EL (cell line): ENCODE results near the gene ARHGAP20.

Experiments used
- DNase-seq: peaks from one replicate; pipeline ENCODE4 v3.0.0-alpha.2; 2016

Gene ARHGAP20

DNA sequence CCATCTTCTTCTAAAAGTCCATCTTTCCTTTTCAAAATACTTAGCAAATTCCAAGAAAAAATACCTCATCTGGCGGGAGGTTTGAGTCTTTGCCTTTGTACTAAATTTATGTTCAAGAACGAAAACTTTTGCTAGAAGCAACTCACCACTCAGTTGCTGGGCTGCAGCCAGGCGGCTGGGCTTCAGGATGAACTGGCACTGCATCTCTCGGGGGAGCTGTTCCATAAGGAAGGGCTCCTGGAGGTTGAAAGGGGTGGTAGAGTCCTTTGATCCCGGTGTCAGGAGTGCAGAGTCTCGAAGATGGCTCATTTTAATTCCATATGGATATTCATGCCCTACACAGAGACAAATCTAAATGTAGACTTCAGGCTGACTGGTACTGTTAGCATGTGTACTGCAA, 105.8 kb downstream of the ARHGAP20 start:
- DNase-seq: no peak

DNA sequence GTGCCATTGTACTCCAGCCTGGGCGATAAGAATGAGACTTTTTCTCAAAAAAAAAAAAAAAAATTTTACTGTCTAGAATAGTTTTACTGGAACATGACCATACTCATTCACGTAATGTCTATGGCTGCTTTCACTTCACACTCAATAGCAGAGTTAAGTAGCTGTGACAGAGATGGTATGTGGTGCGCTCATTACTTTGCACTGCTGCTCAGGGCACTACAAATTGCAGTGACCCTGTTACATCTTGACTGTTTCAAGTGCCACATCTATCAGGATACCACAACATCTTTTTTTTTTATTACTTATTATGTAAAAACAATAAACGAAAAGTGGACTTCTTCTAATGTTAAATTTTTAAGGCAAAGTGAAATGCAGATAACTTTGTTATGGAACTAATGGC, 110.3 kb downstream of the ARHGAP20 start:
- no peak for DNase-seq

DNA sequence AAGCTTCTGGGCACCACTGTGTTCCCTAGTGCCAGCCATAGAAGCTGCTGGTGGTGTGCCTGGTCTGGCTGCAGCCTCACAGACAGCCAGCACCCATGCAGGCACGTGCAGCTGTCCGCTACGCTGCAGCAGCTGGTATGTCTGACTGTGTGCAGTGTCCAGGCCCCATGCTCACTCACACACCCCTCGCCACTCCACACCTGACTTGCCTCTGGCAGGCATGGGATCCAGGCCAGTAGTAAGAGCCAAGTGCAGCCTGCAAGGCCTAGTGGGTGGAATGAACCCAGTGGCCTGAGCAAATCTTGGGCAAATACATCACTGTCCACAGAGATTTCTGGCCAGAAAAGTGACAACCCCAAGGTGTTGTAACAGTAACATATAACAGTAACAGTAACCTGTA, 111.9 kb downstream of the ARHGAP20 start:
- no peak for DNase-seq

DNA sequence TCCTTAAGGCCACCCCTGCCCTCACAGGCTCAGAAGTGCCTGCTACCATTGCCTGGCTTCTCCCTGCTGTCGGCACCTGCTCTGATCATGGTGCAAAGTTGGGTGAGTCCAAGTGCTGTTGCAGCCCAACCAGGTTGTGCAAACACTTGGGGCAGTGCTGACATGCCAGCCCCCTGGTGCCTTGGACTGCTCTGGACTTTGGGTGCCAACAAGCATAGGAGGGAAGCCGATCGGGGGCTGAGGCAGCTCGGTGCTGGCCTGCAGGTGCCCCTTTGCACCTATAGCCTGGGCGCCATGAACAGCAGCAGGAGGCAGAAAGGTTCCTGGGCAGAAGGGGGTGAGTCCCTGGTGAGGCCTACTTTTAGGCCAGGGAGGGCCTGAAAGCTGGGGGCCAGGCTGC, 113.0 kb downstream of the ARHGAP20 start:
- no peak for DNase-seq

DNA sequence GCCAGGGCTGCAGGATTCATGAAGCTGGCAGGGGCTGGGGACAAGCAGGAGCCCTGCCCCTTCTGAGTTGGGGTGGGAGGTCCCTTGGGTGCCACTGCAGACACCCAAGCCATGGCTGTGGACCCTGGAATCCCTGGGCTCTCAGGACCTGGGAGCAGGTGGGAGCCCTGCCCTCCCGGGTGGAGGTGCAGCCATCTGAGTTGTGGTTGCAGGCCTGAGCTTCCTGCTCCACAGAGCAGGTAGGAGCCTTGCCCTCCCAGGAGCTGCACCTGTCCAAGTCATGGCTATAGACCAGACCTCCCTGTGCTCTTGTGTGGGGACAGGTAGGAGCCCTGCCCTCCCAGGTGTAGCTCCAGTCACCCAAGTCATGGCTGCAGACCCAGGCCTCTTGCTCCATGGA, 113.5 kb downstream of the ARHGAP20 start:
- DNase-seq: no peak

DNA sequence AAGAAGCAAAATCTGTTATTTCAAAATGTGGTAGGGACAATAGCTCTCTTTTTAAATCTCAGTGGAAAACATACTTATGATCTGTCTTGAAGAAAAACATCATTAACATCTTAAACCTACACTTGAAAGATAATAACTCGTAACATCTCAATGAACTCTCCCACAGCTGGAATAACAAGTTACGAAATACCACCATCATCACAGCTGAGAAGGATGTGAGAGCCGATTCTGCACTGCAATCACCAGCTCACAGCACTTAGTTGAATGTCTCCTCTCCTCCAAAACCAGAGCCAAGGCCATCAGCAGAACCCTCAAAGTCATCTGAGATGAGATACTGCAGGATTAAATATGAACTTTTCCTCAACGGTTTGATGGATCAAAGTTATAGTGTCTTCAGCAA, 124.3 kb downstream of the ARHGAP20 start:
- DNase-seq: no peak

DNA sequence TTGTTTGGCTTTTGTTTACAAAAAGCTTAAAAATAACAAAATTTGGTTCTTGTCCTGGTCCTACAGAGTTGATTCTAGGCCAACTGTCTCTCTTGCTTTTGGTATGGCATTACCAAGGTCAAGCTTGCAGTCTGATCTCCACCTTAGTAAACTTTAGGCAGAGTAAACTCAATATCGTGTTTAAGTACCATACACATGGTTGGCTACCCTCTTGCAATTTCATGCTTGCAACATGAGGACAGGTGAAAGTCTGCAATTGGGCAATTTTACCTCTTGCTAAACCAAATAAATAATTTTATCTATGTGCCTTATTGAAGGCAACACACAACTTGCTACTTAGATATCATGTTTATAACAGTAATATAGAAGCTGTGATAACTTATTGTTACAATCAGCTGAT, 125.1 kb downstream of the ARHGAP20 start:
- no peak for DNase-seq

DNA sequence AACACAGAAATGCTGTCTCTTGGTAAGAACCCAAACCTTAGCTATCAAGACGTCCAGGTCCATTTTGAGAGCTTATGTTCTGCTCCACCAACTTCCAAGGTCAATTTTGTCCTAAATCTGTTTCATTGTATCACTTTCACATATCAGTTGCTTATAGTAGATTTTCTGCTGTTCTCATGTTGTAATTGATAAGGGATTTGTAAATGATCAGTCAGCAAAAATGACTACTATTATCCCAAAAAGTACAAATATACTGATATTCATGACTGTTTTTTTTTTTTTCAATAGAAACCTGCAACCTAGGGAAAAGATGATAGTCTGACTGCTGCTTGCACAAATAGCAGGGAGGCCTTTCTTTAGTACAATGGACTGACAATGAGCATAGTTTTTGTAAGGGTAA, 128.1 kb downstream of the ARHGAP20 start:
- no peak for DNase-seq

DNA sequence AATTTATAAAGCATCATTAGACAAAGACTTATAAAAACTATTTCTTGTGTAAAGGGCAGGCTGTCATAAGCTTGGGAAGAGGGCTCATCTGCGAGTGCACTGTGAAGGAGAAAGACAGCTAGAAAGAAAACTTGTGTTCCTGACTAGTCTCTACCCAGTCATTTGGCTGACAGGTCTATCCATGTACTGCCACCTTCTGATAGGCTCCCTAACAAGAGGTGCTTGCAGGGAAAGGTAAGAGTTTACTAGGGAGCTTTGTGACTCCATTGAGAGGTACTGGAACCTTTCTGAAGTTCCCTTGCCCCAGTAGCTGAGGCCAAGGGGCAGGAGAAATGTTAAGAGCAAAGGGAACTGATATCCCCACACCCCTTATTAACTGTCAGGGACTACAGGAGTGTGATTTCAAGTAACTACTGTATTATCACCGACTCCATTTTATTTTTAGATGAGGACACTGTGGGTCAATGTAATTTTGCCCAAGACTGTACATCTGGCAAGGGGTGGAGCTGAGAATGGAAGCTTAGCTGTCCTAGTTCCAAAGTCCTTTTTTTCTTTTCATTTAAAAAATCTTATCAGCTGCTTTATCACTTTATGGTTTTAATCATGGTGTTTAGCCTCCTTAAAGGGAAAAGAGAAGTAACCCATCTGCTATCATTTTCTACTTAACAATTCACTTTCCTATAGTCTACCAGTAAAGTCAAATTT, 129.4 kb downstream of the ARHGAP20 start:
- no peak for DNase-seq

DNA sequence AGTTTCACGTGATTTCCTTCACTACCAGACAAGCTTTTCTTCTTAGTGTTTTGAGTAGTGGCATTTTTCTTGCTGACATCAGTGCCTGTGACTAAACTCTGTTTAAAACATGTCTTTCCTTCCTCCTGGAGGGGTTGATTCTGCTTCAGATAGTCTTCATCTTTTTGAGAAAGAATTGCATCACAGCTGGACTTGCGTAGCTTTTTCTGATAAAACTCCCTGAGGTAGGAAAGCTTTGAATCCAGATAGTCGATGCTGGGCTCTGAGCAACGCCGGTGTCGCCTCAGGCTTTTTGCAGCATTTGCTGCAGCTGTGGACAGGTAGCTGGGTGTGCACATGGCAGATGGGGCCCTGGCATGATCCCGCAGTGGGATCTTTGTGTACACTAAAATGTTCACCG, 131.7 kb downstream of the ARHGAP20 start:
- DNase-seq: no peak

DNA sequence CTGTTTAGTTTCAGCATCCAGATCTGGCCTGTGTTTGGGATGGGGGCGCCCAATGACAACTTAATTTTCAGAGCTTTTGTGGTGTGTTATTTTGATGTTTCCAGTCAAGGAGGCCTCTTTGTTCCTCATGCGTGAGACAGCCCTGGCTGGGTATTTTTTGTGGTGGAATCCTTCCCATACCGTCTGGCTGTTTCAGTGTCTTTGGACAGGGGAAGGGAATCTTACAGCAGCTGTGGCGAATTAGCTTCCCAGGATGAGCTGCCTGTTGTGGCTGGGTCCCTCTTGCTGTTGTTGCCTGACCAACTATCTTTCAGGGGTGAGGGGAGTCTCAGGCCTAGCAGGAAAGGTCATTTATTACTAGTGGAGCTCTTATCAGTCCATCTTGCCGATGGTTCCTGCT, 138.8 kb downstream of the ARHGAP20 start:
- DNase-seq: no peak

DNA sequence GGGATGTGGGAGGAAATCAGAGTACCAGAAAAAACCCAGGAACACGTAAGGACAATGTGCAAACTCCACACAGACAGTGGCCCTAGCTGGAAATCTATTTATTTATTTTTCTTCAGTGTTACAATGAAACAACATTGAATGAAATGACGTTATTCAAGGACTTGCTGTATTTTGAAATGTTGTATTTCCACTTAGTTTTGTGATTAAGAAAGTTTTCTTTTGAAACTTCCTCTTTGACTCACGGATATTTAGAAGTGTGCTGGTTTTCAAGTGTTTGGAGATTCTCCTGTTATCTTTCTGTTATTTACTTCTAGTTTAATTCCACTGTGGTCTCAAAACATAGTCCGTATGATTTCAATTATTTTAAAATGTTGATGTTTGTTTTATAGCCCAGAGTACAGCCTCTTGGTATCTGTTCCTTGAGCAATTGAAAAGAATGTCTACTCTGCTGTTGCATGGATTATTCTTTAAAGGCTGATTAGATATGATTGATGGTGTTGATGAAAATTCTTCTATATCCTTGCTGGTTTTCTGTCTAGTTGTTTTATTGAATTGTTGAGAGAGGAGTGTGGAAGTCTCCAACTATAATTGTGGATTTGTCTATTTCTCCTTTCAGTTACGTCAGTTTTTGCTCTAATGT, 141.0 kb downstream of the ARHGAP20 start:
- DNase-seq: no peak

DNA sequence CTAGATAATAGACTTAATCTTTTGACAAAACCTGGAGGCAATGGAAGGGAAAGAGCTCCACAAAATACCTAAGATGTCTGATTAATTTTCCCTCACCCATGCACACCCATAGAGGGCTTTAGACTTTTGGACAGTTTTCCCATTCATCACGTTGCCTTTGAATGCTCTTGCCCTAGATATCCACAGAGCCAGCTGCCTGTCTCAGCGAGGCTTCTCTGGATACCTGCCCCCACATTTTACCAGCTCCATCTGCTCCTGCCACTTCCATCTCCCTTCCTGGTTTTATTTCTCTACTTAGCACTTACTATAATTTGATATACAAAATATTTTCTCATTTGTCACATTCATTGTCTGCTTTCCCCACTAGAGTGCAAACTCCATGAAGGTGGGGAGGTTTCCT, 145.7 kb downstream of the ARHGAP20 start:
- no peak for DNase-seq

DNA sequence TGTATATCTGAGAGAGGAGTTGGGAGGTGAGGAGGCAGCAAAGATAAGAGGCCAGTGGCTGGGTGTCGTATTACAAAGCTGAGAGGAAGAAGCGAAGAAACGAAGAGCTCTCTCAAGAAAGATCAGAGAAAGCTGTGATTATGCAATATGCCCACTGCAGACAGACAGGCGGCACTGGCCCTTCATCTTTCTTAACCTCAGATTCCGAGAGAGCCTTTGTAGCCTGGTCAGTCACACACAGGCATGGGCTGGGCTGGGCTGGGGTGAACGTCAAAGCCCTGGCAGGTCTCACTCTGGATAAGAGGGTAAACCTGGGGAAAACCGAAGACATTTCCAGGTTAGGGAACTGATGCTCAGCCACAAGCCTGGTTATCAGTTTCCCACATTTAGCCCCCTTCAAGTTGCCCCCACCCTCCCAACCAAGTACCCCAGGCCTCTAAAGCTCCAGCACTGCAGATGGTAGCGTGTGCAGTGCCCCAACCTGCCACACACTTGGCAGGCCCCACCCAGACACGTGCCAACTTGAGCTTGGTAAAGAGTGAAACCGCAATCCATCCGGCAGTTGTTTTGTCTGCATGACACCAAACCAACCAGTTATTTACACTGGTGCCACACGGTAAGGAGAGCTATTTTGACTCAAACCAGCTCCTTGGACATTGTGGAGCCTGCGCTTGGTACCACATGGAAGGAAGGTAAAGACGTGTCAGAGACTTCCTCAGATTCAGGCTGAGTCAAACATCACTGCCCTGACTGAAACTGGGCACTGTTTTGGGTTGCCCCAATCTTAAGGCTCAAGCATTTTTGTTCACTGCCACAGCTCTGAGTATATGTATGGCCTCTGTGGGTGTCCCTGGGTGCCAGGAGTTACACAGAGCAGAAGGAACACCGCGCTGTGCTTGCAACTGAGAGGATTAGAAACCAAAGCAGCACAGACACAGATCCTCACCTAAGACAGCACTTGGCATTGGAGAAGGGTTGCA, 146.6 kb downstream of the ARHGAP20 start:
- peak; percentile 14 for DNase-seq

DNA sequence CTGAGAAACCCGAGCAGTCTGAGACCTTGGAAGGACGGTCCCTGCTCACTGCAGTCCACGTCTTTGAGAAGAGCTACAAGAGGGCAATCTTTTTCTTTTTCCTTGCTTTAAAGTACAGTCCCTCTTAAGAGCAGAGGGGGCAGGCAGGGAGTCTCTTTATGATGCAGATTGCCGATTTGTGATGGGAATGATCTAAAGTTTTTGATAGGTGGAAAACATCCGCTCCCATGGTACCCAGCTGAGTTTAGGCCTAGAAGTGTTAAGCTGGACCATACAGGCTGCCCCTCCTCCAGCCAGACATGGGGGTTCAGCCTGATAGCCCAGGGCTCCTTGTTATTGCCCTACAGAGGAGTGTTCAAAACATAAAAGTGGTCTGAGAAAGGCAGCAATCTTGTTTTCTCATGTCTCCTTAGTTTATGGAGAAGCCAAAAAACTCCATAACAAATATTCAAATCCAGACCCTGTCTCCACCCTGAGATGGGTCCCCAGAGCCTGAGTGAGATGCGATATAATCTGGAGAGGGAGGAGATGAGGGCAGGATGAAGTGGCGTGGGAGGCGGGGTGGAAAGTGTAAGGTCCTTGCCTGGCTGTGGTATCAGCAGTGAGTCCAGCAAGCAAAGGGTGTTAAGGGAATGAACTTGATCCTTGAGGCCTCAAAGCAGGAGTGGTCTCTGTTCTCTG, 147.4 kb downstream of the ARHGAP20 start:
- no peak for DNase-seq

DNA sequence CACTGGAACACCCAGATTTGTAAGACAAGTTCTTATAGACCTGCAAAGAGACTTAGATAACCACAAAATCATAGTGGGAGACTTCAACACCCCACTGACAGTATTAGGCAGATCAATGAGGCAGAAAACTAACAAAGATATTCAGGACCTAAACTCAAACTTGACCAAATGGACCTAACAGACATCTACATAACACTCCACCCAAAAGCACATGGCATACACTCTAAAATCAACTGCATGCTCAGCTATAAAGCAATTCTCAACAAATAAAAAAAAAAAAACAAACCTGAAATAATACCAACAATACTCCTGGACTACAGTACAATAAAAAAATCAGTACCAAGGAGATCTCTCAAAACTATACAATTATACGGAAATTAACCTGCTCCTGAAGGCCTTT, 167.5 kb downstream of the ARHGAP20 start:
- DNase-seq: no peak

DNA sequence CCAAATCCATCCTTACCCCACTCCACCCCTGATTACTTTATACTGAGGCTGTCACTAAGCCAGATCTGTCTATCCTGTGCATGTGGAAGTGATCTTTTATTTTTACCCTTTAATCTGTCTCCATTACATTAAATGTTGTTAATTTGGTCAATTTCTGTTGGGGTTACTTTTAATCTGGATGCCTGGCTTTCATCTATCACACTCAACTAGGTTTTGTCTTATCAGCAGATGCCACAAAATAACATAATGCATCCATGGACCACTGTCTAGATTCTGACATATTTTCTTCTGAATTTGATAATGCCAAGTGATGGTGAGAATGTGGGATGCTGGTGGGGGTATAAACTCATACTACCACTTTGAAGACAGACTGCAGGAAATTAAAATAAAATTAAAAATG, 174.1 kb downstream of the ARHGAP20 start:
- DNase-seq: no peak

DNA sequence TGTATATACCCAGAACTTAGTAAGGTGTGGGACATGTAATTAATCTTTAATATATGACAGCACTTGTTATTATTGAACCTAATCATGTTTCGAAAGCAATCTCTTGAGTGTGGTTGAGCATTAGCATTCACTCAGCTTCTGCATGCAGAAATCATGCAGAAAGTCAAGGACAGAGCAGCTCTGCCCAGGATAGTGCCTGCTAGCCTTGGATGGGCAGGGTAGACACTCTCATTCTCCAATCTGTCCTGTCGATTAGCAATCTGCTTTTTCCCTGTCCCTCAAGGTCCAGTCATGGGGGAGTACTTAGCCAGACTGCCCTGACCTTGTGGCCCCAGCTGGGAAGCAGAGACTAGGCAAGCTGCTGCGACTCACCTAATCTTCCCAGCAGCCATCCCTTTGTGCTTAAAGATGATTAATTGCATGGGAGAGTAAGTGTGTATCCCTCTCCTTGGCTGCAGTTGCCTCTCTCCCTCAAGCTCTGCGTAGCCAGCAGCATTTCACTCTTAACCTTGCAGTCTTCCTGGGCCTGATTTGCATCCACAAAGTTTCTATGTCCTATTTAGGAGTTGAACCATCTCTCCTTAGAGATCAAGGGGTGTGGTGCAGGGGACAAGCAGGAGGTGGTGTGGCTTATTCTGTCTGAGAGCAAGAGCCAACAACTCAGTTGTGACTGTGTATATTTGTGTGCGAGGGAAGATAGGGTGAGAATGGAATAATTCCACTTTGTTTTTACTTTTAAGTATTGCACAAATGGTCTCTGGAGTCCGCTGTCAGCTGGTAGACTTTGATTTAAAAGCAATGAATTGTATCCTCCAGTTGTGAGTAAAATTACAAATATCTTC, 181.1 kb downstream of the ARHGAP20 start:
- peak; percentile 14 for DNase-seq

DNA sequence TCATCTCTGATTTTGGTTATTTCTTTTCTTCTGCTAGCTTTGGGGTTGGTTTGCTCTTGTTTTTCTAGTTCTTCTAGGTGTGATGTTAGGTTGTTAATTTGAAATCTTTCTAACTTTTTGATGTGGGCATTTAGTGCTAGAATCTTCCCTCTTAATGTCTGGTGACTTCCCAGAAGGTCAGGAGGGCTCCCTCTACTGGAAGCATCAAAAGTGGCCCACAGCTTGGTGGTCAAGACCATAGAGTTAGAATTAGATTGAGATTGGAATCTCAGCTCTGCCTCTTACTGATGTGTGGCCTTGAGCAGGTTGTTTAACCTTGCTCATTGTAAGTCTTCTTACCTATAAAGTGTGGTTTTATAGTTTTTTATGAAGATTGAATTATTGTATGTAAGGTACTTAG, 183.2 kb downstream of the ARHGAP20 start:
- DNase-seq: peak; percentile 18

DNA sequence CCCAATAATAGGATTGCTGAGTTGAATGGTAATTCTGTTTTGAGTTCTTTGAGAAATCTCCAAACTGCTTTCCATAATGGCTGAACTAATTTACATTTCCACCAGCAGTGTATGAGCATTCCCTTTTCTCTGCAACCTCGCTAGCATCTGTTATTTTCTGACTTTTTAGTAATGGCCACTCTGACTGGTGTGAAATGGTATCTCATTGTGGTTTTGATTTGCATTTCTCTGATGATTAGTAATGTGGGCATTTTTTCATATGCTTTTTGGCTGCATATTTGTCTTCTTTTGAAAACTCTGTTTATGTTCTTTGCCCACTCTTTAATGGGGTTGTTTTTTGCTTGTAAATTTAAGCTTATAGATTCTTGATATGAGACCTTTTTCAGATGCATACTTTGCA, 185.1 kb downstream of the ARHGAP20 start:
- DNase-seq: peak; percentile 57
